Activated T-helper 1 cell treated with Interleukin-2 at 50 U/mL for 16 hours (primary cell): ENCODE results near the gene GARIN1A.
A peak's percentile ranks its signal among the peaks of the same experiment; 100 is the strongest.
"Not testable (repeated sequence)": the region's sequence is repeated elsewhere in the genome, so short reads cannot be mapped to it uniquely, and the experiment has no call there.

Source experiments
- DNase-seq: peaks from one replicate; pipeline ENCODE4 v3.0.0-alpha.2; 2020; ENCODE audit warnings: low read depth

GARIN1A gene

GRCh38 chr7:128683270-128683669, 11.2 kb downstream of the GARIN1A start:
- not testable (repeated sequence) for DNase-seq

- DNase-seq, result not testable (repeated sequence)
These were observed 11.6 kb downstream of the GARIN1A start for GRCh38 chr7:128683738-128684137.

GRCh38 chr7:128687131-128687530, 15.0 kb downstream of the GARIN1A start:
- no peak for DNase-seq

GRCh38 chr7:128688492-128688891, 16.4 kb downstream of the GARIN1A start:
- DNase-seq, result no peak

GRCh38 chr7:128689161-128689935, 17.3 kb downstream of the GARIN1A start:
- DNase-seq, result not testable (repeated sequence)

- no peak for DNase-seq
These were observed 19.1 kb downstream of the GARIN1A start for GRCh38 chr7:128691227-128691626.

GRCh38 chr7:128692623-128693270, 20.7 kb downstream of the GARIN1A start:
- no peak for DNase-seq

GRCh38 chr7:128693373-128694015, 21.4 kb downstream of the GARIN1A start:
- DNase-seq, result no peak

- no peak for DNase-seq
These were observed 22.6 kb downstream of the GARIN1A start for GRCh38 chr7:128694738-128695137.

GRCh38 chr7:128697302-128697905, 25.3 kb downstream of the GARIN1A start:
- DNase-seq, result peak; percentile 6

- DNase-seq, result no peak
These were observed 27.2 kb downstream of the GARIN1A start for GRCh38 chr7:128699196-128699712.

- DNase-seq, result no peak
These were observed 27.8 kb downstream of the GARIN1A start for GRCh38 chr7:128699895-128700294.

GRCh38 chr7:128701062-128701785, 29.1 kb downstream of the GARIN1A start:
- no peak for DNase-seq

- no peak for DNase-seq
These were observed 31.6 kb downstream of the GARIN1A start for GRCh38 chr7:128703609-128704241.

GRCh38 chr7:128705891-128706333, 33.8 kb downstream of the GARIN1A start:
- DNase-seq, result no peak

GRCh38 chr7:128707752-128708151, 35.7 kb downstream of the GARIN1A start:
- DNase-seq, result no peak

- no peak for DNase-seq
These were observed 36.1 kb downstream of the GARIN1A start for GRCh38 chr7:128708235-128708634.

GRCh38 chr7:128708824-128709223, 36.7 kb downstream of the GARIN1A start:
- no peak for DNase-seq

- no peak for DNase-seq
These were observed 38.4 kb downstream of the GARIN1A start for GRCh38 chr7:128710481-128710880.

- DNase-seq, result no peak
These were observed 41.7 kb downstream of the GARIN1A start for GRCh38 chr7:128713794-128714193.
